ENCODE results near the gene MPI.
"Not testable (repeated sequence)": the region's sequence is repeated elsewhere in the genome, so short reads cannot be mapped to it uniquely, and the experiment has no call there.

Gene MPI

DNA sequence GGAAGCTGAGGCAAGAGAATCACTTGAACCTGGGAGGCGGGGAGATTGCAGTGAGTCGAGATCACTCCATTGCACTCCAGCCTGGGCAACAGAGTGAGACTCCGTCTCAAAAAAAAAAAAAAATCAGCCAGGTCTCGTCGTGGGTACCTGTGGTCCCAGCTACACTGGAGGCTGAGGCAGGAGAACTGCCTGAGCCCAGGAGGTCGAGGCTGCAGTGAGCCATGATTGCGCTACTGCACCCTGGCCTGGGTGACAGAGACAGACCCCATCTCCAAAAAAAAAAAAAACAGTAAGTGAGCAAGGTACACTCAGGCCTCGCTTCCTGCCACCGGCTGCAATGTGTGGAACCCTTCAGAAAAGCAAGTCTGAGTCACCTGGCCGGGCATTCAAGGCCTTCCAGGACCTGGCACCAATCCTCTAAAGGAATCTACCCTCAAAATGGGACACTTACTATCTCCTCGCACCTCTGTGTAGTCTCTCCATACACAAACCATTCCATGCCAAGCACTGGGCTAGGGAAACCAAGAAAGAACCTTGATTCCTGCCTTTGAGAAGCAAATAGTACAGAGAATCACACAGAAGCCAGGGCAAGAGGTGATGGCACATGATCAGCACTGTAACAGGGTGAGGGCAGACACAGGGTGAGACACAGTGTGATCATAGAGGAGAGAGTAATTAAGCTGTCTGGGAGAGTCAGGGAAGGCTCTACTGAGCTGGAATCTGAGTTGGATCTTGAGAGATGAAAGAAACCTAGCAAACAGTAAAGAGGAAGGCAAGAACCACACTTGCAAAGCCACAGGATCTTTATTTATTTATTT, 26.4 kb upstream of the MPI start:
- no peak for DNase-seq

DNA sequence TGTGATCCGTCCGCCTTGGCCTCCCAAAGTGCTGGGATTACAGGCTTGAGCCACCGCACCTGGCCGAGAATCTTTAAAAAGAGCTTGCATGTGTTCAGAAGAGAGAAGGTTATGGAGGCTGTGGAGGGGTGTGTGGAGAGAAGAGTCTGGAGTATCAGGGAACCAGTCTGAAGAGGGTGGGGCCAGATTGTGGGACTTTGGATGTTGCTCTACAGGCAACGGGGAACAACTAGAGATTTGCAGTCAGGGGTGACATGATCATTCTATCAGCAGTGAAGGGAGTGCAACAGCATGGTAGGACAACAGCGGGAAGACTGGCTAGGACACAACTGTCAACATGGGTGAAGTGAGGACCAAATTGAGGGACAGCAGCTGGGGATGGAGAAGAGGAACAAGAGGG, 25.5 kb upstream of the MPI start:
- DNase-seq = no peak

DNA sequence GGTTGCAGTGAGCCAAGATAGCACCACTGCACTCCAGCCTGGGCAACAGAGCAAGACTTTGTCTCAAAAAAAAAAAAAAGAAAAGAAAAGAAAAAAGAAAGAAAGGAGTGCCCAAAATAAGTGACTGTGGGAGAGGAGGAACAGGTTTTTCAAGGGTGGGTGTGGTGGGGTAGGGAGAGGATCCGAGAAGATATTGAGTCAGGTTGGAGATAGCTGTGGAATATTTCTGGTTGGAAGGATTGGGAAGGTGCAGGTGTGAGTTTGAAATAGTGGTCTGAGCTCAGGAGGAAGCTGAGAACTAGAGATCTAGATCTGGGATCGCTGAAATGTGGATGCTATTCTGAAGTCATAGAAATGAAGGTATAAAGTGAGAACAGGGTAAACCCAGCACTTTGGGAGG, 24.5 kb upstream of the MPI start:
- no peak for DNase-seq

- no peak for DNase-seq
These were observed 23.8 kb upstream of the MPI start for GRCh38 chr15:74866090-74866489.

DNA sequence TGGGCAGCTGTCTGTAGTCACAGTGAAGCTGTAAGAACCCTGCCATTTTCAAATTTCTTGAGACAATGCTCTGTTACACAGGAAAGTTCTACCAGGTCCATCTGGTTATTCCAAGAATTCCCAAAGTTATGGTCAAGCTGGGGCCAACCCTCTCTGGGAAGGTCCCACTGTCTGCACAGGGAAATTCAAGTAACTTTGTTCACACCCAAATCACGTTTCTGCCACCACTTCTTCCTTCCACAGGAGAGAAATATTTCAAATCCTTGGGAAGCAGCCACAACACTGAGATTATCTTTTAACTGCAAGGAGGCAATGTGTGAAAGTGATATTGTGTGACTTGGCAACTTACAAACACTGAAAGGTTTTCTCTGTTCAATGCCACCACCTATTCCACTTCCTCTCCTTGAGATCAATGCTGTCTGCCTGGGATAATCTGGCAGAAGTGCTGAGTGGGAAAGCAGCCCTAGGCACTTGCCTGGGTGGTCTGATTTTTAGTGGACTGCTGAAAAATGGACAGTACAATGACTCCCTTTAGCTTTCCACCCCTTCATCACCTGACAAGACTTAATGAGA, 22.3 kb upstream of the MPI start:
- DNase-seq = no peak

- no peak for DNase-seq
These were observed 21.8 kb upstream of the MPI start for GRCh38 chr15:74868059-74868458.

GRCh38 chr15:74869372-74869725, 20.5 kb upstream of the MPI start:
- no peak for DNase-seq

DNA sequence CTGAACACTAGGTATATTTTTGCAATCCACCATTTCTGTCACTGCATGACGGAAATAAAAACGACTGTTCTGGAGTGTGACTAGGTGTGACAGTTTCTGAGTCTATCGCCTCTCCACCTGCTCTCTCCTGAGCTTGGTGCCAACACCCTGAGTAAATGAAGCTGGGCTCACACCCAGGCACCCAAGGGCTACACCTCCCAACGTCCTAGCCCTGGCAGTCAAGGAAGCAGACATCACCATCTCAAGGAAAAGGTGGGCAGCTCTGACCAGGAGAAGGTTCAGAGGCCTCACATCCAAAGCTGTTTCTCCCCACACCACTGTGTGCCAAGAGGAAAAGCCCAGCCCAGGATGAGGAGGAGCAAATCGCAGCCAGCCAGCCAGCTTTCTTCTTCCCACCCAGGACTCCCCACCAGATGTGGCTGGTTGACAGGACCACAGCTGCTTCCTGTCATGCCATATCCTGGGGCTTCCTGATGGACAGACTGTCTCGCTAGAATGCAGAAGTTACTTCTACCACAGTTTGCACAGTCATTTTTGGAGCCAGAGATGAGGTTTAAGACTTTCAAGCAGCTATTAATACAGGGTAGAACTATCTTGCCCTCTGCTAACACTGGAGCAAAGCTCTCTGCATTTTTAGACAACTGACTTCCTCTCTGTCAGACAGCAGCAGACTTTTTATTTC, 20.0 kb upstream of the MPI start:
- DNase-seq = peak; percentile 43

DNA sequence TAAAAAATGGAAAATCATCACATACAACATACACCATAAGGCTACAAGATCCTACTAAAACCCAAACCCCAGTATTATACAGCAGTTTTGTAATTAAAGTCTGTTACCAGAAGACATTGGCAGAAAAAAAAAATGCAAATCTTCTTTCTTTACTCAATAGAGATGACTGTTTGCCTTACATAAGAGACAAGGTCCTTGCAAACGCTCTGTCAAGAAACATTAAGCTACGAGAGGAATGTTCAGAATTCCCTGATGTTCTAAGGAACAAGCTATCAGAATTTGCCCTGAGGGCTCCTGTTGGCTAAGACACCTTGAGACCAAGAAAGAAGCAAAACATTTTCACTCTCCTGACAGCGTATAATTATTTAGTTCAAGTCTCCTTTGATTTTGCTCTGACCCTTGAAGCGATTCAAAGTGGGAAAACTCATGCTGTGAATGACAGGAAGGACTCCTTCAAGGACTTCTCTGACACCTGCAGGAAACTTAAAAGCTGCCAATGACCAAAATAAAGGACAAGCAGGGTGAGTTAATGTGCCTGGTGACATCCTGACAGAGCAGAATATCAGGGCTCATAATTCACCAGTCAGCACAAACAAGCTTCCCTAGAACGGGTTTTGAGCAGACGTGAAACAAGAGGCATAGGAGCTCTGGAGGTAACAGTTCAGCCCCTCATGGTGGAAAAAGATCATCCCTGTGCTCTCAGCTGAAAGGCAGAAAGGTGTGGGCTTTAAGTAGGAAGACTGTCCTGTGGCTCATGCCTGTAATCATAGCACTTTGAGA, 19.2 kb upstream of the MPI start:
- no peak for DNase-seq

GRCh38 chr15:74872702-74873035, 17.2 kb upstream of the MPI start:
- DNase-seq = no peak

DNA sequence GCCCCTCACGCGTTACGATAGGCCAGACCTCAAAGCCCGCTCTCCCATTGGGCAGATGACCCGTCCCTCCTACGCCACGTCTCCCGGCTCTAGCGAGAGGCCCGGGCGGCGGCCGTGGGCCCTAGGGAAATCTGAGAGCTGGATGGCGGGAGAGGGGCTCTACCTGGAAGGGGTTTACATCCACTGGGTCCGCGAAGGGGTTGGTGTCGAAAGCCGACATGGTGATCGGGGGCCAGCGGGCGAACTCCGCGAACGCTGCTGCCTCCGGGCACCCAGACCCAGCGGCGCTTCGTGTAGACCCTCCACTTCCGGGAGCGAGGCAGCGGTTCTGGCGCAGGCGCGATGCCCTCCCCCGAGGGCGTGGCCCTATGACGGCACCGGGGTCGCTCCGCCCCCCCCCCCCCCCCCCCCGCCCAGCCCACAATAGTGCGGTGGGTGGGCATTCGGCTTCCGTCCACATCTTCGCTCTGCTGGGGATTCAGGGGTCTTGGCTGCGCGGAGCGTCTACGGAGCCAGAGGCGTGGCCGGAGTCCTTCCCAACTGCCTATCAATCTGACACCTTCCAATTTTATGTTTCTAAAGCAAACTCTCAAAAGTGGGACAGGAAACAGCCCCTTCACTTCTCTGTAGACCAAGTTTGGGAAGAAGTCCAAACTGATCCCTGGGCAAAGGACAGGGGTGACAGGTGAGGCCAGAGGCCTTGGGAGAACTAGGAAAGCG, 16.6 kb upstream of the MPI start, which contains the start of gene SCAMP2:
SCAMP2 (minus strand) TSS at position 330 of the 720 bp plus-strand sequence; CDS start at position 220, 110 bp downstream.
- peak; percentile 96 for DNase-seq

GRCh38 chr15:74873756-74874424, 16.0 kb upstream of the MPI start:
- no peak for DNase-seq

GRCh38 chr15:74878273-74878672, 11.6 kb upstream of the MPI start:
- no peak for DNase-seq

GRCh38 chr15:74882528-74882927, 7.3 kb upstream of the MPI start:
- DNase-seq = no peak

DNA sequence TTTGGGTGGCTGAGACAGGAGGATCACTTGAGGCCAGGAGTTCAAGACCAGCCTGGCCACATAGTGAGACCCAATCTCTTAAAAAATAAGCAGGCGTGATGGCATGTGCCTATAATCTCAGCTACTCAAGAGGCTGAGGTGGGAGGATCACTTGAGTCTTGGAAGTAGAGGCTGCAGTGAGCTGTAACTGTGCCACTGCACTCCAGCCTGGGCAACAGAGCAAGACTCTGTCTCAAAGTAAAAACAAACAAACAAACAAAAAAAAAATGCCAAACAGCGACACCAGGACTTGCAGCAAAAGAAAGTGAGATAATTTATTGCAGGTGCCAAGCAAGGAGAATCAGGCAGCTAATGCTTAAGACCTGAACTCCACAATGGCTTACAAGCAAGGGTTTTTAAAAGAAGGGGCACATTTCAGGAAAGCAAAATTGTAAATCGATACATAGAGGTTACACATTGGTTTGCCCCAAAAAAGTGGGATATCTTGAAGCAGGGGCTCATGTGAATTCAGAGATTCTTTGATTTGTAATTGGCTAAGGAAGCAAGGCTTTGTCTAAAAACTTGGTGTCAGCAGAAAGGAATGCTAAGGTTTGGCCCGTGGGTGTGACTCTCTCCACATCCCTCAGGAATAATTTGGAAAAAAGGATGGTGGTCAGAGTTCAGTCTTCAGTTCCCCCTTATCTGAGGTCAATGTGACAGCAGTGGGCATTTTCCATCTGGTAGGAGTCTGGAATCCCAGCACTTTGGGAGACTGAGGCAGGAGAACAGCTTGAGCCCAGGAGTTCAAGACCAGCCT, 5.2 kb upstream of the MPI start:
- DNase-seq = no peak

DNA sequence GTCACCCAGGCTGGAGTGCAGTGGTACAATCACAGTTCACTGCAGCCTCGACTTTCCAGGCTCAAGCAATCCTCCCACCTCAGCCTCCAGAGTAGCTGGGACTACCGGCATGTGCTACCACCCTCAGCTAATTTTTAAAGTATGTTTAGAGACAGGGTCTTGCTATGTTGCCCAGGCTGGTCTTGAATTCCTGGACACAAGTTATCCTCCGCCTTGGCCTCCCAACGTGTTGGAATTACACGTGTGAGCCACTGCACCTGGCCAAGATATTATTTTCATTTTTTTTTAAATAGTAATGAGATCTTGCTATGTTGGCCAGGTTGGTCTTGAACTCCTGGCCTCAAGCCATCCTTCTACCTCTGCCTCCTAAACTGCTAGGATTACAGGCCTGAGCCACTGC, 4.4 kb upstream of the MPI start:
- DNase-seq = no peak

DNA sequence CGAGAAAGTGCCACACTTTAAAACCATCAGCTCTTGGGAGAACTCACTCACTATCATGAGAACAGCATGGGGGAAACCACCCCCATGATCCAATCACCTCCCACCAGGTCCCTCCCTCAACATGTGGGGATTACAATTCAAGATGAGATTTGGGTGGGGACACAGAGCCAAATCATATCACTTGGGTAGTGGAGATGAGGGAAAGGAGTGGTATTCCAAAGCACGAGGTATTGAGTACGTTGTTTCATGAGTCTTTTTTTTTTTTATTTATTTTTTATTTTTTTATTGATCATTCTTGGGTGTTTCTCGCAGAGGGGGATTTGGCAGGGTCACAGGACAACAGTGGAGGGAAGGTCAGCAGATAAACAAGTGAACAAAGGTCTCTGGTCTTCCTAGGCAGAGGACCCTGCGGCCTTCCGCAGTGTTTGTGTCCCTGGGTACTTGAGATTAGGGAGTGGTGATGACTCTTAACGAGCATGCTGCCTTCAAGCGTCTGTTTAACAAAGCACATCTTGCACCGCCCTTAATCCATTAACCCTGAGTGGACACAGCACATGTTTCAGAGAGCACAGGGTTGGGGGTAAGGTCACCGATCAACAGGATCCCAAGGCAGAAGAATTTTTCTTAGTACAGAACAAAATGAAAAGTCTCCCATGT, 2.2 kb upstream of the MPI start:
- DNase-seq = not testable (repeated sequence)

DNA sequence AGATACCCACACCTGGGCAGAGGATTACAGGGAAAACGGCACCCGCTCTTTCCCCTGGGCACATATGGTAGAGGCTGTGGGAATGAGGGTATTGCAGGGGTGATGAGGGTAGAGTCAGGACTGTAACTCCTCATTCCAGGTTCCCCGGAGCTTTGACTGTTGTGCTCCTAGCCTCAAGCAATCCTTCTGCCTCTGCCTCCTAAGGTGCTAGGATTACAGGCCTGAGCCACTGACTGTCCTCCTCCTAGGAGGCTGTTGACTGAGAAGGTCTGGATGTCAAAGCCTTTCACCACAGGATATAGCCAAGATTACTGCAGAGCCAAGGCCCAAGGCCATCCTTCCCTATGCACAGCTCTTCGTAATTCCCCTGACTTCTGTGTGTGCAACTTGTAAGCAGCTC, 1.1 kb upstream of the MPI start:
- no peak for DNase-seq

- DNase-seq = peak; percentile 54
These were observed 406 bp upstream of the MPI start for GRCh38 chr15:74889390-74889882.

- no peak for DNase-seq
These were observed 771 bp downstream of the MPI start for GRCh38 chr15:74890665-74890960.

DNA sequence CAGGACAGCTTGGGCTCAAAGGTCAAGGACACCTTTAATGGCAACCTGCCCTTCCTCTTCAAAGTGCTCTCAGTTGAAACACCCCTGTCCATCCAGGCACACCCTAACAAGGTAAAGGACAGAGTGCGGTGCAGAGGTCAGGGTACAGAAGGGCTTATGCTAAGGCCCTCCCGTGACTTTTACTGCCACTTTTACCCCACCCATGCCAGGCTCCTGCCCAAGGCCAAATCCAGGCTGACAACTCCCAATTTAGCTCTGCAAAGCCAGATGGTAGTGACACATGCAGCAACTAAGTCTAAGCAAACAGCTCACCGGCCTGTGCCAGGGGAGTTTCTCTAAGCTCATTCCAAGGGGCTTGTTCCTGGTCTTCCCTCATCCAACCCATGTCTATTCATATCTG, 1.6 kb downstream of the MPI start:
- no peak for DNase-seq
